Urothelium cell line (cell line): Measurements from ENCODE around the gene GLMN.

Experiments used
- DNase-seq: peaks from one replicate; pipeline ENCODE4 v3.0.0; 2011; ENCODE audit warnings: low spot score, mixed read lengths
- FAIRE-seq: peaks from 2 replicates; lab custom pipeline; 2011; peaks lifted over from hg19 to GRCh38; lab: Jason Lieb, UNC

GLMN gene

GRCh38 chr1:92298573-92299476 is at the start of gene GLMN, which contains the start of gene RPAP2:
GLMN (minus strand) TSS chr1:92298987; CDS start chr1:92297999, 988 bp downstream.
RPAP2 (plus strand) TSS chr1:92299059; CDS start chr1:92299074, 15 bp downstream.
- FAIRE-seq (peak; percentile 79), DNase-seq (peak; percentile 93)

GRCh38 chr1:92346866-92347640 is 48.3 kb upstream of the GLMN start:
- no peak for DNase-seq
- FAIRE-seq = no peak

GRCh38 chr1:92343061-92343460 is 44.3 kb upstream of the GLMN start:
- FAIRE-seq = no peak
- DNase-seq = no peak

- FAIRE-seq = no peak
- no peak for DNase-seq
Measured at GRCh38 chr1:92342401-92342800, 43.6 kb upstream of the GLMN start.

GRCh38 chr1:92340154-92340553 is 41.4 kb upstream of the GLMN start:
- FAIRE-seq (no peak), DNase-seq (no peak)

- no peak for FAIRE-seq
- DNase-seq = no peak
Measured at GRCh38 chr1:92333668-92334067, 34.9 kb upstream of the GLMN start.

- DNase-seq (no peak), FAIRE-seq (no peak)
Measured at GRCh38 chr1:92329347-92330129, 30.8 kb upstream of the GLMN start.

GRCh38 chr1:92327794-92328193 is 29.0 kb upstream of the GLMN start:
- FAIRE-seq (no peak), DNase-seq (no peak)

- no peak for DNase-seq
- no peak for FAIRE-seq
Measured at GRCh38 chr1:92326681-92327080, 27.9 kb upstream of the GLMN start.

- no peak for FAIRE-seq
Measured at GRCh38 chr1:92324784-92325183, 26.0 kb upstream of the GLMN start.

GRCh38 chr1:92323473-92324453 is 25.0 kb upstream of the GLMN start:
- FAIRE-seq (no peak), DNase-seq (no peak)

More at GRCh38 chr1:92324784-92325183, 26.0 kb upstream of the GLMN start:
- DNase-seq = no peak

GRCh38 chr1:92317836-92318493 is 19.2 kb upstream of the GLMN start:
- DNase-seq (no peak), FAIRE-seq (no peak)

- DNase-seq (no peak), FAIRE-seq (no peak)
Measured at GRCh38 chr1:92315766-92316599, 17.2 kb upstream of the GLMN start.

- DNase-seq (no peak), FAIRE-seq (no peak)
Measured at GRCh38 chr1:92314024-92314423, 15.2 kb upstream of the GLMN start.

- peak; percentile 23 for DNase-seq
- FAIRE-seq = no peak
Measured at GRCh38 chr1:92310185-92310597, 11.4 kb upstream of the GLMN start.

GRCh38 chr1:92307980-92308379 is 9.2 kb upstream of the GLMN start:
- FAIRE-seq (no peak), DNase-seq (no peak)

GRCh38 chr1:92306020-92306419 is 7.2 kb upstream of the GLMN start:
- FAIRE-seq (no peak), DNase-seq (no peak)

GRCh38 chr1:92301021-92301420 is 2.2 kb upstream of the GLMN start:
- FAIRE-seq (no peak), DNase-seq (no peak)
